Kidney (tissue), 14 donors: ENCODE data around the gene SULT2B1. TPM values are rescaled to one million over a fixed set of nuclear protein-coding genes. Genes with fewer than 3 reads are reported as not detected.

Experiments used
- DNase-seq, 5 donors: peaks; one replicate each; pipeline ENCODE4 v3.0.0-alpha.2; 2013 to 2020
- FAIRE-seq: peaks from 2 replicates; lab custom pipeline; 2012; peaks lifted over from hg19 to GRCh38; lab: Jason Lieb, UNC
- H3K27ac ChIP-seq, 2 donors: one replicate each; pipeline ENCODE4 v1.7.0; 2013; ENCODE audit warnings: low read depth in 2 of 2, low read length in 2 of 2, inconsistent platforms in 1 of 2
- H3K27me3 ChIP-seq: one replicate; pipeline ENCODE4 v1.7.1; 2013; ENCODE audit warnings: low read length, inconsistent platforms; ENCODE audit not compliant: control insufficient read depth, insufficient read depth
- H3K36me3 ChIP-seq, 3 donors: one replicate each; pipeline versions ENCODE4 v1.7.0 to v1.7.1; 2013; ENCODE audit warnings: low read length in 3 of 3, control low read depth in 1 of 3, inconsistent platforms in 1 of 3; ENCODE audit not compliant: insufficient read depth in 3 of 3, control insufficient read depth in 2 of 3
- H3K4me1 ChIP-seq, 3 donors: one replicate each; pipeline versions ENCODE4 v1.7.0 to v1.7.1; 2013; ENCODE audit warnings: low read length in 3 of 3, inconsistent platforms in 1 of 3, low read depth in 1 of 3; ENCODE audit not compliant: control insufficient read depth in 2 of 3, insufficient read depth in 2 of 3
- H3K4me3 ChIP-seq, 3 donors: one replicate each; pipeline versions ENCODE4 v1.7.0 to v1.8.1; 2013; ENCODE audit warnings: low read length in 3 of 3, control low read depth in 1 of 3, inconsistent platforms in 1 of 3
- H3K9ac ChIP-seq, 3 donors: one replicate each; pipeline versions ENCODE4 v1.7.0 to v1.7.1; 2013; ENCODE audit warnings: low read length in 3 of 3, control low read depth in 1 of 3, inconsistent platforms in 1 of 3
- H3K9me3 ChIP-seq, 3 donors: one replicate each; pipeline versions ENCODE4 v1.7.0 to v1.7.1; 2013; ENCODE audit warnings: low read length in 3 of 3, control low read depth in 1 of 3, inconsistent platforms in 1 of 3; ENCODE audit not compliant: control insufficient read depth in 2 of 3, insufficient read depth in 1 of 3
- CTCF ChIP-seq: IDR thresholded peaks from 3 replicates; pipeline ENCODE4 v1.5.1; 2012; ENCODE audit warnings: mild to moderate bottlenecking, moderate library complexity, borderline replicate concordance; ENCODE audit not compliant: insufficient read depth; ENCODE audit errors: extremely low read depth
- intact Hi-C: fragments of 100-400 bp; cut with DNase I; formaldehyde crosslinking; loops from one replicate; pipeline ENCODE4 v1.11.1; 2022
- polyA plus RNA-seq: library from polyadenylated mRNA; stranded (reverse); fragments of 350-450 nt; fragmentation: Illumina TruSeq; extraction: RNeasy Lipid Tissue Mini Kit (QIAGEN cat#74804); gene quantifications from one replicate; pipeline ENCODE4 v1.2.3, GENCODE V29; 2014; ENCODE audit warnings: low read depth, low replicate concordance; ENCODE audit not compliant: insufficient read depth
- total RNA-seq: library from RNA; stranded (reverse); fragmentation: NEBNext Ultra II Directional; extraction: Animal tissue kit (Norgen Biotek cat#: 25700); gene quantifications from one replicate; pipeline ENCODE4 v1.2.1, GENCODE V29; 2021
- donor health status: control.
- donor health status: control.
- donor health status: control.
- donor health status: control.
- donor health status: control.
- donor health status: DM: yes; HTN: yes; CAD: no.
- donor health status: Normal renal cell carcinoma (clear cell type).

Gene SULT2B1
- total and polyA plus RNA-seq, 2 donors from 2014 or later, result 2.3 TPM

- Histone ChIP-seq H3K4me1 (peaks cover 0 to 14% (median 2%) of the 10 kb centered on the region in 3 donors), H3K27me3 (no peaks in the 10 kb centered on the region), H3K36me3 (no peaks in the 10 kb centered on the region), H3K27ac (no peak overlapping the region), H3K9ac (no peak overlapping the region), H3K9me3 (no peaks in the 10 kb centered on the region), H3K4me3 (no peak overlapping the region)
- no peak for DNase-seq
- no peak for FAIRE-seq
- no peak for TF ChIP-seq CTCF
- intact Hi-C loops, result no loop called here
Measured at GRCh38 chr19:48556825-48557224, 4.9 kb downstream of the SULT2B1 start.

GRCh38 chr19:48558018-48558684 lies 6.2 kb downstream of the SULT2B1 start:
- TF ChIP-seq CTCF, result no peak
- FAIRE-seq, result no peak
- Histone ChIP-seq H3K9ac (no peak overlapping the region), H3K27me3 (no peaks in the 10 kb centered on the region), H3K4me3 (no peak overlapping the region), H3K4me1 (peaks cover 0 to 14% (median 2%) of the 10 kb centered on the region in 3 donors), H3K36me3 (no peaks in the 10 kb centered on the region), H3K9me3 (no peaks in the 10 kb centered on the region), H3K27ac (peak overlapping the region in 1 of 2 donors; percentile 7)
- peak; percentile 85 to 94 (median 89) for DNase-seq
- intact Hi-C loops, result no loop called here

- DNase-seq (no peak), FAIRE-seq (no peak)
- Histone ChIP-seq H3K27me3 (no peaks in the 10 kb centered on the region), H3K9ac (no peak overlapping the region), H3K4me3 (no peak overlapping the region), H3K4me1 (peaks cover 0 to 7% (median 0%) of the 10 kb centered on the region in 3 donors), H3K9me3 (no peaks in the 10 kb centered on the region), H3K36me3 (no peaks in the 10 kb centered on the region), H3K27ac (no peak overlapping the region)
- intact Hi-C loops, result no loop called here
- TF ChIP-seq CTCF, result no peak
Measured at GRCh38 chr19:48560095-48560530, 8.1 kb downstream of the SULT2B1 start.
